HG03520 (cell line): ENCODE data around the gene ERBIN.

Experiments
- ATAC-seq: cut with Tn5 transposase; IDR thresholded peaks from one replicate; pipeline ENCODE4 v1.9.1; 2021; ENCODE audit warnings: mild to moderate bottlenecking, moderate library complexity; ENCODE audit not compliant: unreplicated experiment

Gene ERBIN

DNA sequence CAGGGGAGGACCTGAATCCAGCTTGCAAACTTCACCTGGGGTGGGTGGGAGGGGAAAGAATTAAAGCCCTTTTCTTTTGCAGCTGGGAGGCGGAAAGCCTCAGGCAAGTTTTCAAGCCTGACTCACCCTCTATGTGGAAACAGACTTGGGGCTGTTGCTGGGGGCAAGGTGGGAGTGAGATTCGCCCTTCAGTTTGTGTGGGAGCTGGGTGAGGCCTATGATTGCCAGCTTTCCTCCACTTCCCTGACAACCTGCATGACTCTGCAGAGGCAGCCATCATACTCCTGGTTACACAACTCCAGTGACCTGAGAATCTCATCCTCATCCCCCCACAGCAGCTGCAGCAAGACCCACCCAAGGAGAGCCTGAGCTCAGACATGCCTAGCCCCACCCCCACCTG is 174.5 kb downstream of the ERBIN start:
- ATAC-seq = no peak

DNA sequence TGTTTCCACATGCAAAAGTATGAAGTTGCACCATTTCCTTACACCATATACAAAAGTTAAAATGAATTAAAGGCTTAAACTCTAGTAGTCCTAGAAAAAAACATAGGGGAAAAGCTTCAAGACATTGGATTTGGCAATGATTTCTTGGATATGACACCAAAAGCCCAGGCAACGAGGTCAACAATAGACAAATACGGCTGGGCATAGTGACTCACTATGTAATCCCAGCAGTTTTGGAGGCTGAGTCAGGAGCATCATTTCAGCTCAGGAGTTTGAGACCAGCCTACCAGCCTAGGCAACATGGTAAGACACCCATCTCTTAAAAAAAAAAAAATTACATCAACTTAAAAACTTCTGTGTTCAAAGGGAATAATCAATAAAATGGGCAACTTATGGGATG is 186.8 kb downstream of the ERBIN start:
- no peak for ATAC-seq

DNA sequence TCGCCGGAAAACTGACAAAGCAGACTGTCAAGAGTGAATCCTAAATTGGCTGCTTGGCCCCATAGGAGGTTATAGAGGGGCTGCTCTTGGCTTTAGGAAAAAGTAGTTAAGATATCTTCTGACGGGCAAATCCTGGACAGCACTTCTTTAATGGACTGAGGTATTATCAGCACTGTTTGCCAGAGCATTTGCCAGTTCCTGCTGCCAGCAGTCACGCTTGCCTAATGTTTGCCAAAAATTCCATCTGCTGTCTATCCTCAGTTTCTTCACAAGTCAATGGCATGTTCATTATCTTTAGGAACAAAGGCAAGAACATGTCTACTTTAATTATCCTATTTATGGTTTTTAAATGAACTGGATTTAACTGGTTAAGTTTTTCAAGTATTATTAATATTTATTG is 191.9 kb downstream of the ERBIN start:
- no peak for ATAC-seq

DNA sequence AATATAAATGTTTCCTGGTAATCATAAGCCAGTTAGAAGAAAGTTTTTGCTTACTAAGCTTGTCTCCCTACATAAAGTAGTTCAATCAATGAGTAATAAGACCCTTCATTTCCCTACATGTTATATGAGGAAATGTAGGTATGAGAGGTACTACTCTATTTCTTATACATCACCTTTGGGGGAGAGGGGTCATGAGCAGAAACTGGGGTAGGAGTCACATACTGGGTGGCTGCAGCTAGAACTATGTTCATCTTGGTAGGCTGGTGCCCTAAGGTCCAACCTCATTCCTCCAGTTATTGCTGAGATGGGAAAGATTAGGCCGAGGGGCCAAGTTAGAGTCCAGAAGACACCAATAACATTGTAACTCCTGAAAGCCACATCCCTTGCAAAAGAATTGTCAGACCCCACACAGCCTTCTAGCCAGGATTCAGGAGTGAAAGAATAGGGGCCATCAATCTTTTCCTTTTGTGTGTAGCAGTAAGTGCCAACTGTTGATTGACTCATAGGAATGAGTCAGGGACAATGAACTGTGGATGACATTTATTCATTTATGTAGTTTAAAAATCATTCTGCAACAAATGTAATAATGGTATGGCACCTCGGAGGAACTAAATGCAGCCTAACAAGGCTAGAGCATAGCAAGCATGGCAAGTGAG is 196.1 kb downstream of the ERBIN start:
- no peak for ATAC-seq

DNA sequence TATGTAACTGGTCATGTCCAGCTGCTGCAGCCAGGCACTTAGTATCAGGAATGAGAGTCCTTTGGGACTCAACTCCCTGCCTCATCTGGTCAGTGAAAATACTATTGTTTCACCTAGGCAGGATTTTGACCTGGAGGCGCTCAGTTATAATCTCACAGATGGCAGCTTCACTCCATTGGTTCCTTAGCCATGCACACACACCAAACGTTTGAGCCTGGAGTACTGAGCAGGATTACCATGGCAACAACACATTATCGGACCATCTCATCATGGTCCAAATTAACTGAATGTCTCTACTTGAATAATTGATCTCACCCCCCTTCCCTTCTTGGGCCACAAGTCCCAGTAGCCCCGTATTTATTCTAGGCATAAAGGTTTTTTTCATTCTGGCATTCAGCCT is 202.8 kb downstream of the ERBIN start:
- ATAC-seq = no peak

DNA sequence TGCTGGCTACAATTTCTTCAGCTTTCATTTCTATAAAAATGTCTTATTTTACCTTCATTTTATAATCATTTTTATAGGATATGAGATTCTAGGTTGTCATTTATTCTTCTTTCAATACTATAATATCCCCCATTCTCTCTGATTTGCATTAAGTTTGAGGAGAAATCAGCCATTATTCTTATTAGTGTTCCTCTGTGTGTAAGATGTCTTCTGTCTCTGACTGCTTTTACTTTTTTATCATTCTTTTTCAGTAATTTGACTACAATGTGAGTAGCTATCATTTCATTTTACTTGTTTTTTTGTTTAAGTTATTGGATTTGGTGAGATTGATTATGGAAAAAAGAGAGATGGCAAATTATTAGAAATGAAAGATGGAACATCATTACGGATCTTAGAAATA is 204.1 kb downstream of the ERBIN start:
- no peak for ATAC-seq
